Keratinocyte (primary cell): ENCODE data around the gene CDA. TPM values are rescaled to one million over a fixed set of nuclear protein-coding genes. Genes with fewer than 3 reads are reported as not detected.

Source experiments
- DNase-seq: peaks from one replicate; pipeline ENCODE4 v3.0.0-alpha.2; 2011; ENCODE audit warnings: low read depth, missing footprints, low spot score
- FAIRE-seq: peaks from 2 replicates; lab custom pipeline; 2011; peaks lifted over from hg19 to GRCh38; lab: Jason Lieb, UNC
- H2AFZ ChIP-seq: 2 replicates; pipeline ENCODE4 v1.6.0; 2012; ENCODE audit warnings: low read length, control low read depth, inconsistent platforms; ENCODE audit not compliant: control insufficient read depth
- H3K27ac ChIP-seq: 2 replicates; pipeline ENCODE4 v1.5.1; 2011; ENCODE audit warnings: low read length; ENCODE audit not compliant: control insufficient read depth, insufficient read depth
- H3K27me3 ChIP-seq: 3 replicates; pipeline ENCODE4 v1.6.0; 2011; ENCODE audit warnings: low read length; ENCODE audit not compliant: control insufficient read depth, insufficient read depth; ENCODE audit errors: extremely low read depth
- H3K36me3 ChIP-seq, 2 experiments: 2 replicates in 1 of 2; 3 replicates in 1 of 2; pipeline ENCODE4 v1.5.1; 2011; ENCODE audit warnings: low read length in 2 of 2, mild to moderate bottlenecking in 1 of 2; ENCODE audit not compliant: control insufficient read depth in 2 of 2, insufficient read depth in 2 of 2; ENCODE audit errors: extremely low read depth in 1 of 2
- H3K4me1 ChIP-seq: 3 replicates; pipeline ENCODE4 v1.5.1; 2011; ENCODE audit warnings: low read length; ENCODE audit not compliant: control insufficient read depth, insufficient read depth; ENCODE audit errors: extremely low read depth
- H3K4me2 ChIP-seq: 3 replicates; pipeline ENCODE4 v1.6.0; 2011; ENCODE audit warnings: low read depth, low read length; ENCODE audit not compliant: control insufficient read depth, insufficient read depth; ENCODE audit errors: extremely low read depth
- H3K4me3 ChIP-seq, 3 experiments: fragments of 200-600 bp in 1 of 3; sonication (generic) in 1 of 3; 2 replicates in 2 of 3; 3 replicates in 1 of 3; pipeline ENCODE4 v1.5.1; 2011 to 2016; ENCODE audit warnings: low read length in 3 of 3, mild to moderate bottlenecking in 3 of 3, control low read depth in 2 of 3, inconsistent platforms in 1 of 3, low read depth in 1 of 3, mixed read lengths in 1 of 3, mixed run types in 1 of 3, moderate library complexity in 1 of 3; ENCODE audit not compliant: control insufficient read depth in 2 of 3, insufficient read depth in 2 of 3; ENCODE audit errors: extremely low read depth in 1 of 3
- H3K79me2 ChIP-seq: 2 replicates; pipeline ENCODE4 v1.6.0; 2012; ENCODE audit warnings: low read length; ENCODE audit not compliant: control insufficient read depth, insufficient read depth
- H3K9ac ChIP-seq: 3 replicates; pipeline ENCODE4 v1.6.0; 2011; ENCODE audit warnings: low read length; ENCODE audit not compliant: control insufficient read depth, insufficient read depth; ENCODE audit errors: extremely low read depth
- H3K9me1 ChIP-seq: 3 replicates; pipeline ENCODE4 v1.6.0; 2011; ENCODE audit warnings: low read length; ENCODE audit not compliant: control insufficient read depth, insufficient read depth; ENCODE audit errors: extremely low read depth
- H3K9me3 ChIP-seq: 2 replicates; pipeline ENCODE4 v1.5.1; 2012; ENCODE audit warnings: low read depth, low read length; ENCODE audit not compliant: control insufficient read depth
- H4K20me1 ChIP-seq: 3 replicates; pipeline ENCODE4 v1.6.0; 2011; ENCODE audit warnings: low read length; ENCODE audit not compliant: control insufficient read depth, insufficient read depth; ENCODE audit errors: extremely low read depth
- EZH2 ChIP-seq: IDR thresholded peaks from one replicate; pipeline ENCODE4 v1.6.1; 2012; ENCODE audit warnings: inconsistent platforms, mild to moderate bottlenecking, low read length, moderate library complexity
- dilution Hi-C: fragments of 300-500 bp; cut with MboI; formaldehyde crosslinking; loops from one replicate; pipeline ENCODE4 v1.7.0; 2020; ENCODE audit warnings: low sequenced_read_pairs; ENCODE audit not compliant: extremely low pct_ligation_motif_present
- polyA plus RNA-seq, 5 experiments: library from polyadenylated mRNA; depleted of rRNA in 3 of 5; stranded (reverse) in 3 of 5; stranded (forward) in 1 of 5; unstranded in 1 of 5; fragments of >200 nt; gene quantifications; 1 replicate in 1 of 5; 2 replicates in 3 of 5; 3 replicates in 1 of 5; pipeline versions ENCODE4 v1.2.1 to v1.2.3, GENCODE V29; 2011 to 2012; ENCODE audit warnings: missing spikeins in 2 of 5, low read depth in 1 of 5, low replicate concordance in 1 of 5
- TF ChIP-seq, protein P1 (sequence below), 3 experiments: IDR thresholded peaks in 1 of 3; conservative IDR thresholded peaks in 1 of 3; optimal IDR thresholded peaks in 1 of 3; 2 replicates in 2 of 3; 3 replicates in 1 of 3; pipeline versions ENCODE3 to v1.5.1; 2011; ENCODE audit warnings: low read length in 3 of 3, mild to moderate bottlenecking in 3 of 3, moderate library complexity in 2 of 3, control low read depth in 1 of 3, inconsistent platforms in 1 of 3; ENCODE audit not compliant: insufficient read depth in 2 of 3; ENCODE audit errors: extremely low read depth in 1 of 3

CDA gene
- polyA plus RNA-seq, 1 donor (not counting 4 experiments of a cell fraction or from before 2014, with no cell fraction given) = 44.9 TPM

- no peak overlapping the region for H2AFZ ChIP-seq
These were observed 33.7 kb upstream of the CDA start for GRCh38 chr1:20555025-20555757.

DNA sequence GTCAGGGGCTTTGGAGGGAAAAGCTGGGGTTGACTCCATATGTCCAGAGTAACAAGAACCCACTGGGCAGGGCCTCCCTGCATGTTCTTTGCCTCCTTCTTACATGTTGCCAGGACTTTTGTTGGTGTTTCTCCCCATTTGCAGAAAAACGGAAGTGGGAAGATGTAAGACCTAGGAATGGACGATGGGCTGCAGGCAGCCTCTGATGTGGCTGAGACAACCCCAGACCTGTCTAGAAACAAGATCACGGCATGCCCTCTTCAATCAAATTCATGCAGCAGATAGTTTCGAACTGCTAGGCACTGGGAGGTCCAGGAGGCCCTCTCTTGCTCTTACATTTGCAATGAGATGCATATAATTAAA lies 33.2 kb upstream of the CDA start:
- H3K27ac ChIP-seq = no peak overlapping the region
- no peaks in the 10 kb centered on the region for H3K9me3 ChIP-seq
- H3K9ac ChIP-seq = no peak overlapping the region
- H3K4me2 ChIP-seq = no peak overlapping the region
- H2AFZ ChIP-seq = no peak overlapping the region
- peaks cover 47% of the 10 kb centered on the region for H3K27me3 ChIP-seq
- no peaks in the 10 kb centered on the region for H3K9me1 ChIP-seq
- no peak overlapping the region for H3K4me3 ChIP-seq
- no peak for DNase-seq
- peak; percentile 42 for TF ChIP-seq EZH2
- TF ChIP-seq, protein P1, sequence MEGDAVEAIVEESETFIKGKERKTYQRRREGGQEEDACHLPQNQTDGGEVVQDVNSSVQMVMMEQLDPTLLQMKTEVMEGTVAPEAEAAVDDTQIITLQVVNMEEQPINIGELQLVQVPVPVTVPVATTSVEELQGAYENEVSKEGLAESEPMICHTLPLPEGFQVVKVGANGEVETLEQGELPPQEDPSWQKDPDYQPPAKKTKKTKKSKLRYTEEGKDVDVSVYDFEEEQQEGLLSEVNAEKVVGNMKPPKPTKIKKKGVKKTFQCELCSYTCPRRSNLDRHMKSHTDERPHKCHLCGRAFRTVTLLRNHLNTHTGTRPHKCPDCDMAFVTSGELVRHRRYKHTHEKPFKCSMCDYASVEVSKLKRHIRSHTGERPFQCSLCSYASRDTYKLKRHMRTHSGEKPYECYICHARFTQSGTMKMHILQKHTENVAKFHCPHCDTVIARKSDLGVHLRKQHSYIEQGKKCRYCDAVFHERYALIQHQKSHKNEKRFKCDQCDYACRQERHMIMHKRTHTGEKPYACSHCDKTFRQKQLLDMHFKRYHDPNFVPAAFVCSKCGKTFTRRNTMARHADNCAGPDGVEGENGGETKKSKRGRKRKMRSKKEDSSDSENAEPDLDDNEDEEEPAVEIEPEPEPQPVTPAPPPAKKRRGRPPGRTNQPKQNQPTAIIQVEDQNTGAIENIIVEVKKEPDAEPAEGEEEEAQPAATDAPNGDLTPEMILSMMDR (optimal IDR thresholded peaks at IDR 0.05 in 1 of 3, IDR thresholded peaks at IDR 0.05 in 1 of 3, conservative IDR thresholded peaks at IDR 0.05 in 1 of 3; ENCODE audit: extremely low read depth in 1 of 3, insufficient read depth in 2 of 3, low read length in 3 of 3) = no peak
- no peaks in the 10 kb centered on the region for H3K79me2 ChIP-seq
- no peaks in the 10 kb centered on the region for H4K20me1 ChIP-seq
- dilution Hi-C loops = no loop called here
- H3K4me1 ChIP-seq = peaks cover 5% of the 10 kb centered on the region
- no peaks in the 10 kb centered on the region for H3K36me3 ChIP-seq
- FAIRE-seq = peak; percentile 17

More at GRCh38 chr1:20555025-20555757, 33.7 kb upstream of the CDA start:
- Histone ChIP-seq H3K9ac (no peak overlapping the region), H3K4me1 (peaks cover 5% of the 10 kb centered on the region), H3K27ac (no peak overlapping the region), H3K27me3 (peaks cover 47% of the 10 kb centered on the region), H3K9me1 (no peaks in the 10 kb centered on the region), H3K4me3 (no peak overlapping the region), H3K9me3 (no peaks in the 10 kb centered on the region), H4K20me1 (no peaks in the 10 kb centered on the region), H3K4me2 (no peak overlapping the region), H3K36me3 (no peaks in the 10 kb centered on the region), H3K79me2 (no peaks in the 10 kb centered on the region)
- no peak for TF ChIP-seq EZH2
- TF ChIP-seq, protein P1 (optimal IDR thresholded peaks at IDR 0.05 in 1 of 3, IDR thresholded peaks at IDR 0.05 in 1 of 3, conservative IDR thresholded peaks at IDR 0.05 in 1 of 3; ENCODE audit: extremely low read depth in 1 of 3, insufficient read depth in 2 of 3, low read length in 3 of 3) = no peak
- no peak for DNase-seq
- FAIRE-seq = peak; percentile 5
- dilution Hi-C loops = no loop called here
